HuH-7 (cell line): ENCODE data around the gene FZD8.
A peak's percentile ranks its signal among the peaks of the same experiment; 100 is the strongest.
"Not testable (repeated sequence)": the region's sequence is repeated elsewhere in the genome, so short reads cannot be mapped to it uniquely, and the experiment has no call there.

Experiments
- DNase-seq: peaks from one replicate; pipeline ENCODE4 v3.0.0; 2011; ENCODE audit warnings: low spot score

Gene FZD8, protein sequence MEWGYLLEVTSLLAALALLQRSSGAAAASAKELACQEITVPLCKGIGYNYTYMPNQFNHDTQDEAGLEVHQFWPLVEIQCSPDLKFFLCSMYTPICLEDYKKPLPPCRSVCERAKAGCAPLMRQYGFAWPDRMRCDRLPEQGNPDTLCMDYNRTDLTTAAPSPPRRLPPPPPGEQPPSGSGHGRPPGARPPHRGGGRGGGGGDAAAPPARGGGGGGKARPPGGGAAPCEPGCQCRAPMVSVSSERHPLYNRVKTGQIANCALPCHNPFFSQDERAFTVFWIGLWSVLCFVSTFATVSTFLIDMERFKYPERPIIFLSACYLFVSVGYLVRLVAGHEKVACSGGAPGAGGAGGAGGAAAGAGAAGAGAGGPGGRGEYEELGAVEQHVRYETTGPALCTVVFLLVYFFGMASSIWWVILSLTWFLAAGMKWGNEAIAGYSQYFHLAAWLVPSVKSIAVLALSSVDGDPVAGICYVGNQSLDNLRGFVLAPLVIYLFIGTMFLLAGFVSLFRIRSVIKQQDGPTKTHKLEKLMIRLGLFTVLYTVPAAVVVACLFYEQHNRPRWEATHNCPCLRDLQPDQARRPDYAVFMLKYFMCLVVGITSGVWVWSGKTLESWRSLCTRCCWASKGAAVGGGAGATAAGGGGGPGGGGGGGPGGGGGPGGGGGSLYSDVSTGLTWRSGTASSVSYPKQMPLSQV

DNA sequence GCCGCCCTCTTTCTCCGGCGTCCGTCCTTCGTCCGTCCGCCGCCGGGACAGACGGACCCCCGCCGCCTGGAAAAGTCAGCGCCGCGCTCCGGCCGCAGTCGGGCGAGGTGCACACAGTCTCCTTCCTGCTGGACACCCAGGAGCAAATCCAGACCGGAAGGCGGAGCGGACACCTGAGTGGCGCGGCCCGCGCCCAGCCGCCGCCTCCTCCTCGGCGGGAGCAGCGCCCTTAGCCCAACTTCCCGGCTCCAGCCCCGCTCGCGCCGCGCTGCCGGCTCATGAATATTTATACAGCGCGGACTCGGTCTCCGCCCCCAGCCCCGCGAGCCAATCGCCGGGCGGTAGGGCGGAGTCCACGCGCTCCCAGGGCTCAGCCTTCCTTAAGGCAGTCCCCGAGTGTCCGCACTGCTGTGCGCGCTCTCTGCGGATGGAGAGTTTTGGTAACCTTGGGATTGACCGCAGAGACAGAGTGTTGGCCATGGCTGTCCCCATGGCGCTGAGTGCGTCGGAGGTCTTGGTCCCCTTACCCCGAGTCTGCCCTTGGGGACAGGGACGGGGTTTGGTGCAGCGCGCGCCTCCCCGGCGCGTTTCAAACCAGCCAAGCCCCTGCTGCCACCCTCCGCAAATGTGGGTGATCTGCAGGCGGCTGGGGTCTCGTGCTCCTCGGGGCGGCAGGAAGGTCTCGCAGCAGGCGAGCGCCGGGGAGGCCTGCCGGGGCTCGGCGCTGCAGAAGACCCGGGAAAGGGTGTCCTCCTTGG lies at the start of gene FZD8:
Gene FZD8, minus strand, starts transcription at position 262 of the 758 bp plus-strand sequence. CDS start 867 bp downstream, outside the sequence.
- peak; percentile 77 for DNase-seq

DNA sequence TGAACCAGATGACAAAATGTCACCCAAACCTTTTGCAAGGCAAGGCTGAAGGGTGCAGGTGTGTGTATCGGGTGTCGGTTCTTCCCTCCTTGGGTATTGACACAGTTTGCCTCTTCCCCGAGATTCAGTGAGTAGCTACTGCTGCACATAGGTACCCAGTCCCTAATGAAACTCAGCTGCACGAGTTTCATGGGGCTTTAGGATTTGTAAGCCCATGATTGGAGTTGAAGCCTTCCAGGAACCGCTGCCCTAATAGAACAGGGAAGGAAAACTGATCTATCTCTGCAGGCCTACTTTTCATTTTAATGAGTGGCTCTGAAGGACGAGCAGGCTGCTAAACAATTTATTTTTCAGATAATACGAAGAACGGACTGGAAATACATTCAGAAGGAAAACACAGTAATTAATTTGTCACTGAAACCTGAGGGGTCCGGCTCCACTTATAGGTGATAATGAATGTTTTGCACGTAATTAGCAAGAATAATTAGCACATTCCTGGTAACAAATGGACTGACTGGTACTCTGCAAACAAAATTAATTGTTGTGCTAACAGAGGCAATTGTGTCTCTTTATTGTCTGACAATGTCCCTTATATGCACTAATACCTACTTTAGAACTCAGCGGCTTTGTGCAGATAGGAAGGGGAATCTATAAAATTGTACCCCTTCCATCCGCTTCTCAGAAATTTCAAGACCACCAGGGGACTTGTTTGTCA lies 49.6 kb upstream of the FZD8 start:
- no peak for DNase-seq

DNA sequence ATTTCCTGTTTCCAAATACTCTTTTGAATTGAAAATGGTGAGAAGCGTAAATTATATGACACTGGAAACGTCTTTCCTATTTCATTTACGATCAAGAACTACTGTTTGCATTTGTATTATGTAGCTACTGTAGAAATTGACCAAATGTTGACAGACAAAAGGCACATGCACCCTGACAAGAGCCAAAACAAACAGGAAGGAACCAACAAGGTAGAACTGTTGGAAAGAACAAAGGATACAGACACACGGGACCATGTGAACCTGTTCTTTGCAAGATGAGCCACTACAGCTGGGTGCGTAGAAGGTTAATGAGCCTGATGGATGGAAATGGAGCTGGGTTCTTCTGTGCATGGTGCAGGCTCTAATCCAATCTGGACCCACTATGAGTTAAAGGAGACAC lies 48.4 kb upstream of the FZD8 start:
- DNase-seq, result no peak

DNA sequence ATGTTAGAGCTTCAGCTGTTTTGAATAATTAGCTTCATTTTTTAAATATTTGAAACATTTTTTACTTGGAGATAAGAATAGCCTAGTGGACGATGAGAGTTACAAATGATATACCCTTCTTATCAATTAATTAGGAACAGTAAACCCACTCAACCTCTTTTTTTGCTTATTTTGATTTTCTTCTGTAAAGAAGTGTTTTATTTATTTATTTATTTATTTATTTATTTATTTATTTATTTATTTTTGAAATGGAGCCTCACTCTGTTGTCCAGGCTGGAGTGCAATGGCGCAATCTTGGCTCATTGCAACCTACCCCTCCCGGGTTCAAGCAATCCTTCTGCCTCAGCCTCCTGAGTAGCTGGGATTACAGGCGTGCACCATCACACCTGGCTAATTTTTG lies 43.8 kb upstream of the FZD8 start:
- DNase-seq, result not testable (repeated sequence)

DNA sequence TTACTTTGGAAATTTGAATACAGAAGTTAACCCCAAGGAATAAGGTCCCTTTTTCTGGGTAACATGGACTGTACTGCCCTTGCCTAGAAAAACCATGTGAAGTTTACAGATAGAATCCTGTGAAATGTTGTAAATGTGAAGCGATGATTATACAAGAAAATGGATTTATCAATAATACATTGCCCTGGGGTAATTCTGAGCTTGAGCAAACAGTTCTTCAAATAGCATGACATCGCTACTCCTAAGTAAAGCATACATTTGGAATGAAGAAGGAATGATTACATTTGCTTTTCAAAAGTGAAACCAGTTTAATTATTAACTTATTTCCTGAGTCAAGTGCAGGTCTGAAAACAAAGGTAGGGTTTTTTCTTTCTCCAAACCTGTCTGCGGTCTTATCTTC lies 43.3 kb upstream of the FZD8 start:
- peak; percentile 60 for DNase-seq

DNA sequence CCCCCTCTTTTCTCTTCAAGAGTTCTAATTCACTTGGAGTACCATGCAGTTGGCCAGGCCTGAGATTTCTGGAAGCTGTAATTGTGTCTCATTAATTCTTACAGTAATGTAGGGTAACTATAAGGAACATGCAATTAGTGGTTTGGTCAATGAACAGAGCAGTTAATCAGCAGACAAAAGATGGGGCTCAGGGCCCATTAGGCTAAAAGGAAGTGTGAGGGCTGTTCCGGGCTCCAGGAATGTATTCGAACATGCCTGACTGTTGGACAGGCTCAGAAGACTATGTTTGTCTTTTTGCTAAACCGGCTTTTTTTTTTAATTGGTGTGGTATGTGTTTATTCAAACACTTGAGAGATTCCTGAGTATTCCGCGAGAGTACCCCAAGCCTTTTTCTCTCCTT lies 42.5 kb upstream of the FZD8 start:
- no peak for DNase-seq

DNA sequence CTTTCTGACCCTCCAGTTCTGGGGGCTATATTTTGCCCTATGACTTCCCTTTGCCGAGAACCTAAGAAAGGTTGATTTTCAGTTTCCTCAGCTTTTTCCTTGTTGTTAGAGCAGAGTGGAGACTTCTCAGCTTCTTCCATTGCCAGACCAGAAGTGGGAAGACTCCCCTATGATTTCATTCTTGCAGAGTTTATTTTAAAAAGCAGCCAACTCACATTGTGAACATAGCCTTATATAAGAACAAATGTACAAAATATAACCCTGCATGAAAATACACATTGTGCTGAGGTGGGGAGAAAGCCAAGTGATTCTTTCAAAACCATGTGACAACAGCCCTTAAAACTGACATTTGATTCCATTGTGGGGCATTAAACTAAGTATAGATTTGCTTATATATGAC lies 33.8 kb upstream of the FZD8 start:
- DNase-seq, result no peak

DNA sequence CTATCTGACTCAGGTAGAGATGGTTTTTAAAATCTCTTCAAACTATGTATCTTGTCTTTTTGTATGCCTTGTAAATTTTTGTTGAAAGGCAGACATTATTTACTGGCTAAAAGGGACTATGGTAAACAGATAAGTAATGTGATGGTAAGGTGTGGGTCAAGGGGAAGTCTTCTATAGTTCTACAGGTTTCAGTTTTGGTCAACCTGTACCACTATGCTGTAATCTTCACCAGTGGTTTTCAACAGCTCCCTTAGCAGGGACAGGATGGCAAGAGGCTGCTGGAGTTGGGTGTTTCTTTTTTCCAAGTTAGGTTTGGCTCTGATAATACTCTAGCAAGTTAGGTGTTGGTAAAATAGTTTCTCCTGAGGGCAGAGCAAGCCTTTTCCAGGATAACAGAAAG lies 32.7 kb upstream of the FZD8 start:
- no peak for DNase-seq

DNA sequence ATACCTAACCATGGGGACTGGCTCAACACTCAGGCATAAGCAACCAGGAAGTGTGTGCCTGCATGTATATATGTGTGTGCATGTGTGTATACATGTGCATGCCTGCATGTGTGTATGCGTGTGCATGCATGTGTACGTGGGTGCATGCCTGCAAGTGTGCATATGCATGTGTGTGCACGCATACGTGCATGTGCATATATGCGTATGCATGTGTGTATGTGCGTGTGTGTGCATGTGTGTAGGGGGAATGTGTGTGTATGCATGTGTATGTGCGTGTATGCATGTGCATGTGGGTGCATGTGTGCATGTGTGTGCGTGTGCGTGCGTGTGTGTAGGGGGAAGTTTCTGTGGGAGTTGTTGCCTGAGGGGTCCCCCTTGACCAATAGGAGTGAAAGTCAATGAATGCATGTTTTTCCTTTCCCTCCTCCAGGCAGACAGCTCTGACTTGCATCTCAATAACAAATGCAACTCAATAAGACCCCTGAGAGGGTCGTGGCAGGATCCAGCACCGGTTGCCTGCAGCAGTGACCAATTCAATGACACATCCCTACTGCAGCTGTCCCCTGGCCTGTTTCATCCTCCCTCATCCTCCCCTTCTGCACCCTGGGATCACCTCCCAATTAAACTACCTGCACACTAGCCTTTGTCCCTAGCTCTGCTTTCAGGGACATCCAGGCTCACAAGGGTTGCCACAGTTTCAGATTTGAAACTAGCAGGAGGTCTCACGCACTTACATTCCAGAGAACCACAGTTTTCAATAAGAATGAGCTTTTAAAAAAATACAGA lies 27.0 kb upstream of the FZD8 start:
- DNase-seq, result no peak

DNA sequence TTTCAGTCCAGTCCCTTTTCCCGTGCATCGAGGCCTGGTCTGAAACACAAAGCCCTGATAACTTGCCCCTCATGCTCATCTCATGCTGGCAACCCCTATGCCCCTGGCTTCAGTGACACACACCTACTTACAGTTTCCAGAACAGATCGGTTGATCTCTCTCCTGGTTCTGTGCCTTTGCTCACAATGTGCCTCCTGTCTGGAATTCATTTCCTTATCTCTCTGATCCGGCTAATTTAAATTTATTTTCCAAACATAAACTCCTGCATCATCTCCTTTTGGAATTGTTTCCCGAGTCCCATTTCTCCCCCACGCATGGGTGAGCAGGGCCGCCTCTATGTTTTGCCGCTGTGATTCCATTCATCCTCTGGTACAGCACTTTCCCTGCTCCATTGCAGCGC lies 25.9 kb upstream of the FZD8 start:
- DNase-seq, result no peak

DNA sequence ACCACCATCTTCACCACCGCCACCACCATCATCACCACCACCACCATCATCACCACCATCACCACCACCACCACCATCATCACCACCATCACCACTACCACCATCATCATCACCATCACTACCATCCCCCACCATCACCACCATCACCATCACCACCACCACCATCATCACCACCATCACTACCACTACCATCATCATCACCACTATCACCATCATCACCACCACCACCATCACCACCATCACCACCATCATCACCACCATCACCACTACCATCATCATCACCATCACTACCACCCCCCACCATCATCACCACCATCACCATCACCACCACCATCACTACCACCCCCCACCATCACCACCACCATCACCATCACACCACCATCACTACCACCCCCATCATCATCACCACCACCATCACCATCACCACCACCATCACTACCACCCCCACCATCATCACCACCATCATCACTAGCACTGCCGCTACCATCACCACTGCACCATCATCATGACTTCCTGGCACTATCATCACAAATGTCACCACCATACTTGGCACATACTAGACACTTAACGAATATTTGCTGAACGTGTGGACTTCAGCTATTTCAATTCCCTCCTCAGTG lies 25.3 kb upstream of the FZD8 start:
- no peak for DNase-seq

DNA sequence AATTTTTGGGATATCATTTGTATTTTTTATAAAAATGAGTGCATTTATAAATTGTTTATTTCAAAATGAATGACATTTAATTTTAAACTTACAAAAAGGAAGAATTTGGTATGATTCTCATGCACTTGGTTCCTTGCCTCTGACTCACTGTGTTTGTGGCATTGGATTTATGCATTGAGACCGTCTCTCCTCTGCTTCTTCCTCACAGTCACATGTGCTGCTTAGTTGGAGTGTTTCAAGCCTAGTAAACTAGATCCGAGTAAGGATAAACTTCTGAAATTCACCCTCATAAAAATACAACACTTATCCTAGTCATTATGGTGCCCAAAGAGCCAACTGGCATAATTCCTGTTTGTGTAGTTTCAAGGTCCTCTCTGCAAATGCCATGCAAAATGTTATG lies 19.1 kb upstream of the FZD8 start:
- no peak for DNase-seq

DNA sequence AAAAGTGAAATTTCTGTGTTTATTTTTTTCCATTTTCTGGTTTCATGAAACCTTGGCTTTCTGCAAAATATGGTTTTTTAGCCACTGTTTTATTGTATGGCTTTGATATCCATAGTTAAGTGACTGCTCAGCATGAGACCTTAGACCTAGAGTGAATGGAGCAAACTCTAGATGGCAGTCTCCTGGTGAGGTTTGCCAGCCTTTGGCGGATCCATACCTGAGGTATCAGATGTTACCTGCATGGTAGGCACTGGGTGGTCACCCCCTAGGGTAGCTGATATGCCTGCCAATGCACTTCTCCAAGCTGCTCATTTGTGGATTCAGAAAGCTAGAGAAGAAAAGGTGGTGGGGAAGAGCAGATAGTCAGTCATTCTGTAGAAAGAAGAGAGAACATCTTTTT lies 17.4 kb upstream of the FZD8 start:
- DNase-seq, result no peak

DNA sequence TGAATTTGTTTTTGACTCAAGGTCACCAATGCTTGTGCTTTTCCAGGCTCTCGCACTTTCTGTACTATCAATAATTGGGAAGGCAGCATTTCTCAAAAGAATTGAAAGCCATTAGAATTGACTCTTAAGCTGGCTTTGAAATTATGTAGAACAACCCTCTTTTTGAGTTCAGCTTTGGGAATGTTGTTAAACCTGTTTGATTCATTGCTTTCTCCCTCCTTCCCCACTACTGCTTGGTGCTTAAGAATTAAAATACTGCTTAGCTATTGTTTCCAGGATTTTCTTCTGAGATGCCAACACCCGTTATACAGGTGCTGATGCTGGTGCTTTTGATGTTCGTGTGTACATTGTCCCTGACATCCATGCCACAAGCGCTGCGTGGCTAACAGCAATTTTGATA lies 15.5 kb upstream of the FZD8 start:
- no peak for DNase-seq

DNA sequence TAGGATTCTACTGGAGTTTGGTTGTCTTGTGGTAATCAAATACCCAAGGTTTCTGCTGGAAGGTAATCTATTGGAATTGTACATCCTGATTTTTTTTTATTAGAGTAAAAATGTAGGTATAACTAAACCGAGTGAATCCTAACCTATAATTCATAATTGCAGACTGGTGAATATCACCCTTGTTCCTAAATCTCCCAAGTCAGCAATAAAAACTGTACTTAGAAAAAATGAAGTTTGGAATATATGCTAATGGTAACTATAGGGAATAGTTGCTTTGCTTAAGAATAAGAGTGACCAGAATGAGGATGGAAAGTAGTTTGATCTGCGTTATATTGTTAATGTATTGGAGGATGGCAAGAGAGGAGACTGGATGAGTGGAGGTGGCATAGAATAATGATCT lies 10.7 kb upstream of the FZD8 start:
- DNase-seq, result no peak

DNA sequence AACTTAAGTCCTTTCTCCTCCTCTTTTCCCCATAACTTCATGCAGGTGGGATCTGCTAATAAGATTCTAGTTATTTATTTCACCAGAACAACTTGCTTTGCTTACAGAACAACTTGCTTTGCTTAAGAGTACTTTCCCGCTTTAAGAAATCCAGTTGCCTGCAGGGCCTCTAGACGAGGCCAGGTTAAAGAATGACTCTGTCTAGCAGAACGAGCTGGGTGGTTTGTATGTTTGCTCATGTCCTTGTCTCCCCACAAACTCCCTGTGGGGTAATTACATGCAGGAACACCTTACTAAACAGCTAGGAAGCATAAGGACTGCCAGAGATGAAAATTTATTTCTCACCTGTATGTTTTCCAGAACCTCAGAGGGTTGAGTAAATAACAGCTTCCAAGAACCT lies 8.8 kb upstream of the FZD8 start:
- no peak for DNase-seq

DNA sequence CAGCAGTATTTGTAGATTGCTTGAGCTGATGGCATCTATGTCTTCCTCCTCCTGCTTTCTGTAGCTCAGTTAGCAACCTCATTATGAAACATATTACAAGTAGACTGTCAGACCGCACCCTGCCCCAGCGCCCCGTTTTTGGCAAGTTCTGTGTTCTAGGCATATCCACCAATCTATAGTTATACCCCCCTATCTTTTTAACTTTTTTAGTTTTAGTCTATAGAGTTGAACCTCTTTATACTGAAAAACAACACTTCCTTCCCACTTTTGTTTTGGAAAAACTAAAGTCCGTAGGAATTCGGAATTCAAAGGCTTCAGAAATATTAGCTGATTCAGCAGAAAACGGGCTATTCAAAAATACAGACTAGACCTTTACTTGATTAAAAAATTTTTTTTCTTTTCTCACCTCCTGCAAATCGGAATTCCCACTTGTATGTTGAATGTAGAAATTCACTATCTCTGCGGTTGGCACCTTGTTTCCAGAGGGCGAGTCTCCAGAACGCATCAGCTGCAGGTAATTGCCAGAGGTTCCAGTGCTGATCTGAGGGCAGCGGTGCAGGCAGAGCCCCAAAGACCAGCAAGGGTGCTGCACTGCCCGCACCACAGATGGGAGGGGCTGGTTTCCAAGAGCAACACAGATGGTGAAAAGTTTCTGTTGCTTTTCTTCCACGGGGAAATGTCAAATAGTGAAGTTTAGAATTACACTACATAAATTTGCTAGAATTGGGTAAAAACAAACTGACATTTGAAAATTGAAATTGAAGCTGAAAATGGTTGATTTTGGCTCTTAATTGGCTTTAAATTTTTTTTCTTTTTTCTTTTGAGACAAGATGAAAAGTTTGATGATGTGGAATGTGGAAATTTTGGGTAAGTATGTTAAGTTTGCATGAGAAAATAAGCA lies 2.2 kb upstream of the FZD8 start:
- no peak for DNase-seq

DNA sequence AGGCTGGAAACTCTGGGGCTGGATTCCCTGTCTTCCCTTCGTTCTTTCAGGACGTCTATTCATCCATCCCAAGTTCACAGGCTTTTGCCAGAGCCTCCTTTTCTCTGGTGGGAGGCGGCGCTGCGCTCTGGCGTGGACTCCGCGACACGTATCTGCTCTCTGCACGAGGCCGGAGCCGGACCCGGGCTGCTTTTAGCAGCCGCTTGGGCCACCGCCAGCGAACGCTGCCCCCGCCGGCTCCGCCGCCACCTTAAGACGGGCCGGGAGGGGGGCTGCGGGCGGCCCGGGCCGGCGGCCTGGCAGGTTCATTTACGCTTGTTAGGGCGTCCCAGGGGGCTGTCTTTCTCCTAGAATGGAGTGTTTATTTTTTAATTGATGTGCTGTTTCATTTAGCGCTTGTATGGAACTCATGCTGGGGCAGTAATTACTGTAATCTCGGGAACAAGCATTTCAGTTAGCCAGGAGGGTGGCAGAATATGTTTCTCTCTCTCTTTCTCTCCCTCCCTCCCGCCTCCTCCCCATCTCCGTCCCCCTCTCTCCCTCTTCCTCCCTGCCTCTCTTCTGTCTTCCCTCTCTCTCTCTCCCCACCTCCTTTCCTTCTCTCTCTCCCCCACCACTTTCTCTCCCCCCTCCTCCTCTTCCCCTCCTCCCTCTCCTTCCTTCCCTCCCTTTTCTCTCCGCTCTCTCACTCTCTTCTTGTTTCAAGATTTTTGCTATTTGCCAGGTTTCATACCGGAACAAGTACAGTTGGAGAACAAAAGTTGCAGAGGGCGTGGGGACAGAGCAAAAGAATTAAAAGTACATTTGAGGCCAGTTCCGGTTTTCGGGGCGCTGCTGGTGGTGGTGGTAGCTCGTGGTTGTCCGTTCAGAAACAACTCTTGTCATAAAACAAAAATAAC lies 1.3 kb upstream of the FZD8 start:
- DNase-seq, result peak; percentile 23

DNA sequence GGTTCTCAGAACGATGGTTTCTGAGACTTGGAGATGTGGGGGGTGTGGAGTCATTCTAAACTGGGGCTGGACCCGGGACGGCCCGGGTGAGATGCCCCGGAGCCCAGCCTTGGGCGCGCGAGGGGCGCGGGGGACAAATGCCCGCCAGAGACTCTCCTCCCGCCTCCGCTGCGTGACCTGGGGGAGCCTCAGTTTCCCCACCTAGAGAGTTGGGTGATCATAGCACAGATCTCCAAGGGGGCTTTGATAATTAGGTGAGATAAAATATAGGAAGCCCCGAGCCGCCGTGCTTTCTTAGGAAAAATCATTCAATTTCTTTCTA lies 658 bp upstream of the FZD8 start:
- no peak for DNase-seq
